Measurements from ENCODE around the gene POTED. TPM values are rescaled to one million over a fixed set of nuclear protein-coding genes. Genes with fewer than 3 reads are reported as not detected.

Gene POTED
- not detected in 2 replicates for total RNA-seq

DNA sequence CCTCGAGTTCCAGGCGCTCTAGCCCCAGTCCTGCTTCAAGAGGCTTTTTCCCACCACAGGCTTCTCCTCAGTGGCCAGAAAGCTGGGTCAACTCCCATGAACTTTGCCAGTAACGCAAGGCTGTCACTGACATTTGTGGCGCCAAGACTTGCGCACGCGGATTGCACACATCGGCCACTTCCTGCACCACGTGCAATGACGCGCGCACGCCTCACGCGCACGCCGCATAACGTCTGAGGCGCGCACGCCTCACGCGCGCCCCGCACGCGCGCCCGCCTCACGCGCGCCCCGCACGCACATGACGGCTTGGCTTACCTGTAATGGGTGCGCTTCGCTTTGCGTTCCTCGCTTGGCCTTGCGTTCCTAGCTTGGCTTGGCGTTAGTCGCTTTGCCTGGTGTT lies at the start of gene POTED:
Gene POTED (plus strand): TSS at position 301 of the 400 bp plus-strand sequence. CDS start 452 bp downstream, outside the sequence.

Data from mesangial cell (primary cell).